Measurements from ENCODE around the gene ASXL1. TPM values are rescaled to one million over a fixed set of nuclear protein-coding genes. Genes with fewer than 3 reads are reported as not detected.

The ASXL1 gene
- total and polyA plus RNA-seq, 8 donors, result 32.9 to 57.7 (median 38.0) TPM

DNA sequence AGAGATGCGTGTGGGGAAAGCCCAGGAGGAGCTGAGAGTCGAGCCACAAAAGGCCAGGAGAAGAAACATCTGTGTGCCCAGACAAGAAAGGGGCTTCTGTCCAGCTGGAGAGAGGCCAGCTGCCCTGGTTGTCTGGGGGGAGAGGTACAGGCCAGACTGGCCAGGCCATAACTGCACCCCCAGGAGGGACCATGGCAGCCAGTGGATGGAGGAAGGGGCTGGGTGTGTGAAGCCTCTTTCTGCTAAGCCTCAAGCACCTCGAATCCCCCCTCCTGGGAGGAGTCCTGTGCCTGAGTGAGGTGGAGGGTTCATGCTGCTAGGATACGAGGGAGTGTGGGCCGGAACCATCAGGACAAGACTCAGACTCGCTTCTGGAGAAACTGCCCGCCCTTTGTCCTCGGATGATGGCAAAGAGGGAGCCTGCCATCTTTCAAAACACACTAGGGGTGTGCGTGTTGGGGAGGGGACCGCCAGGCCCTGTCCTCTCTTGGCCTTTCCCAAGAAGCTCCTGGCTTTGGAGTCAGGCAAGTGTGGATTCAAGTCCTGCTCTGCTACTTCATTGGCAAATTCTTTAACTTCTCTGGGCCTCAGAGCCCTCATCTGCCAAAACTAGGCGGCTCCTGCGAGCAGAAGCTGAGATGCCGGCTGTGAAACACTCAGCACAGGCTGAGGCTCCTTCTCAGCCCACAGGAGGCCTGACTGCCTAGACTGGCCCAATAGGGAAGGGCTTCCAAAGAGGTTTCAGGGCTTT, 90.3 kb downstream of the ASXL1 start:
- DNase-seq, result peak; percentile 36 to 77 (median 58)
- WGBS, 2 donors, result 57 to 59% methylated on average over 13 of the region's 13 CpGs
- peak in 3 of 4 donors; percentile 2 to 18 (median 6) for ATAC-seq
- intact Hi-C loops (cut with DNase I), result no loop called here
- TF ChIP-seq, protein P1, sequence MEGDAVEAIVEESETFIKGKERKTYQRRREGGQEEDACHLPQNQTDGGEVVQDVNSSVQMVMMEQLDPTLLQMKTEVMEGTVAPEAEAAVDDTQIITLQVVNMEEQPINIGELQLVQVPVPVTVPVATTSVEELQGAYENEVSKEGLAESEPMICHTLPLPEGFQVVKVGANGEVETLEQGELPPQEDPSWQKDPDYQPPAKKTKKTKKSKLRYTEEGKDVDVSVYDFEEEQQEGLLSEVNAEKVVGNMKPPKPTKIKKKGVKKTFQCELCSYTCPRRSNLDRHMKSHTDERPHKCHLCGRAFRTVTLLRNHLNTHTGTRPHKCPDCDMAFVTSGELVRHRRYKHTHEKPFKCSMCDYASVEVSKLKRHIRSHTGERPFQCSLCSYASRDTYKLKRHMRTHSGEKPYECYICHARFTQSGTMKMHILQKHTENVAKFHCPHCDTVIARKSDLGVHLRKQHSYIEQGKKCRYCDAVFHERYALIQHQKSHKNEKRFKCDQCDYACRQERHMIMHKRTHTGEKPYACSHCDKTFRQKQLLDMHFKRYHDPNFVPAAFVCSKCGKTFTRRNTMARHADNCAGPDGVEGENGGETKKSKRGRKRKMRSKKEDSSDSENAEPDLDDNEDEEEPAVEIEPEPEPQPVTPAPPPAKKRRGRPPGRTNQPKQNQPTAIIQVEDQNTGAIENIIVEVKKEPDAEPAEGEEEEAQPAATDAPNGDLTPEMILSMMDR (IDR thresholded peaks at IDR 0.05), result no peak
- Histone ChIP-seq H3K4me1 (peaks cover 37 to 51% (median 45%) of the 10 kb centered on the region in 3 donors), H3K9me3 (no peaks in the 10 kb centered on the region), H3K4me3 (no peak overlapping the region), H3K36me3 (peaks cover 0 to 37% (median 8%) of the 10 kb centered on the region in 3 donors), H3K27me3 (no peaks in the 10 kb centered on the region), H3K27ac (peak overlapping the region; percentile 47 to 76 (median 60))
- no peak for FAIRE-seq

DNA sequence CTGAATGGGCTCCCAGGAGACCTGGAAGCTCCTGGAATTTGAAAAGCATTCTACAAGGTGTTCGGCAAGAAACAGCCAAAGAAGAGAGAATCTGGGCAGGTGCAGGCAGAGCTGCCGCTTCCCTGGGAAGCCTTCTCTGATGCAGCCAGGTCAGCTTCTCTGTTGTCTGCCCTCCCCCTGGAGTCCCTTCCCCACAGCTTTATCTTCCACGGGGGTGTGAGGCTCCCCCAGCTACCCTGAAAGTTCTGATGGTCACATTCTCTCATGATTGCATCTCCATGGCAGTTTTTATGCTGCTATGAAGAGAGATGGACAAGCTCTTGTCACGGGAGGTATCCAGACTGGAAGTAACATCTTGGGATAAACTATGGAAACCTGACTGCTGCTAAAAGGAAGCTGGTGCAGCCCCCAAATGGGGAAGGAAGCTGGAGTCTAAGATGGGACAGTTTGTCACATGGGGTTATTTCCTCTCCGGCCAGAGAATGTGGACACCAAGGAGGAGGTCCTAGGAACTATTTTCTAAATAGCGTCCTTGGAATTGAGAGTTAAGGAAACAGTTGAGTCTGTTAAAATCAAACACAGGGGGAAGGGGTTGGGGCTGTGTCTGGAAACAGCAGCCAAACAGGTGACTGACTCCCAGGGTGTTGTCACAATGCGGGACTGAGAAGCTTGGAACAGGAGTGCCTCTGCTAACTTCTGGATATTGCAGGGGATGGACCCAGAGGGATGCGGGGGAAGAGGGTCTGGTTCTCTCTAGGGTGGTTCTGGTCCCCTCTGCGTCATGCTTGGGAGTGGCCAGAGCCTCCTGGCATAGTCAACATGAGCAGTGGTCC, 91.1 kb downstream of the ASXL1 start:
- TF ChIP-seq, protein P1 (IDR thresholded peaks at IDR 0.05), result no peak
- Histone ChIP-seq H3K36me3 (peaks cover 0 to 37% (median 8%) of the 10 kb centered on the region in 3 donors), H3K4me1 (peaks cover 37 to 51% (median 45%) of the 10 kb centered on the region in 3 donors), H3K27me3 (no peaks in the 10 kb centered on the region), H3K9me3 (no peaks in the 10 kb centered on the region), H3K27ac (peak overlapping the region; percentile 47 to 76 (median 64)), H3K4me3 (no peak overlapping the region)
- FAIRE-seq (no peak), ATAC-seq (peak; percentile 70 to 80 (median 74)), DNase-seq (peak in 4 of 6 donors; percentile 70 to 80 (median 74))
- intact Hi-C loops (cut with DNase I), result no loop called here
- WGBS, 2 donors, result 32 to 33% methylated on average over 9 of the region's 9 CpGs

DNA sequence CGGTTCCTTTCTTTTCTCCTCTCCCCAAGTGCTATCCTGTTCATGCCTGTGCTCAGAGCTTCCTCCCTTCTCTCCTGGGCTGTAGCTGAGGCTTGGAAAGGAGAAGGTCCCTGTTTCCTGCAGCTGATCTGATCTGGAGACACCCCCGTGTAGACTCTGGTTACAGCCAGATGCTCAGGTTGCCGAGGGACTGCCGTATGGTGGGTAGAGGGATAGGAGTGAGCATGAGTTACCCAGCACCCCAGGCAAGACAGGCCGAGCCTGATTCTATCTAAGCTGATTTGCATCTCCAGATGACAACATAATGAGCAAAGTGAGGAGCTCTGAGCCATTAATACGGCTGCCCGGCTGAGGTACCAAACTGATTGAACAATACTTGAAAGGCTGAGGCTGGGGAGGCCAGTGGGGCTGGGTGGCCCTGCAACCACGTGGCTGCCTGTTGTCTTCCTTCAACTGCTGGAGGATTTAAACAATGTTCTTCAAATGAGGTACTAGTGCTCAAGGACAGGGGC, 91.8 kb downstream of the ASXL1 start:
- FAIRE-seq (no peak), DNase-seq (peak in 3 of 6 donors; percentile 16 to 60 (median 25)), ATAC-seq (peak; percentile 4 to 13 (median 9))
- H3K9me3 ChIP-seq, result no peaks in the 10 kb centered on the region
- no peak overlapping the region for H3K4me3 ChIP-seq
- no peaks in the 10 kb centered on the region for H3K27me3 ChIP-seq
- peaks cover 0 to 37% (median 8%) of the 10 kb centered on the region in 3 donors for H3K36me3 ChIP-seq
- H3K27ac ChIP-seq, result peak overlapping the region; percentile 47 to 76 (median 64)
- TF ChIP-seq, protein P1 (IDR thresholded peaks at IDR 0.05), result no peak
- 24 to 35% methylated on average over 8 of the region's 8 CpGs for WGBS, 2 donors
- intact Hi-C loops (cut with DNase I), result no loop called here
- peaks cover 37 to 50% (median 45%) of the 10 kb centered on the region in 3 donors for H3K4me1 ChIP-seq

DNA sequence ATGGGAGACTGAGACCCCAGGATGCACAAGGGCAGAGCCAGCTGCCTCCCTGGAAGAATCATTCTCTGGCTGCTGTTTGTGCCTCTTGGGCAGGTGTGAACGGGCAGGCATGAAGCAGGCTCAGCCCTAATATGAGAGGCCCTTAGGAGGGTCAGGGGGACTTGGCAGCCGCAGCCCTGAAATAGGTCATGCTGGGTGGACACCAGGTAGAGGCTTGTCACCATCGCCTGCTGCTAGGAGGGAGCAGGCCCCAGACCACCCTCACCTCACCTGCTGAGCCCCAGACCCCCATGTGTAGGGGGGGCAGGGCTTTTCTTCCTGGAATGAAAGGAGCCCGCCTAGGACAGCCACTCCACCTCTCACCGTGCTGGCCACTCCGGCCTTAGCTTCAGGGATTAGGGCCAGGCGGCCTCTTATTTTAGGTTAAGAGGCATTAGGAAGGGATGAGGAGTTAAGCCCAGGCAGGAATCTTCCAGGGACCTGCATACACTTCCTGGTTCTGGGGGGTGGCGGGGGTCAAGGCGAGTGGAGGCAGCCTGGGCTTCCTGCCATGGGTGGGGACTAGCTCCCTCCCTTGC, 92.4 kb downstream of the ASXL1 start:
- TF ChIP-seq, protein P1 (IDR thresholded peaks at IDR 0.05), result no peak
- WGBS, 2 donors, result 72 to 76% methylated on average over 9 of the region's 9 CpGs
- no peaks in the 10 kb centered on the region for H3K27me3 ChIP-seq
- H3K4me1 ChIP-seq, result peaks cover 37 to 49% (median 45%) of the 10 kb centered on the region in 3 donors
- peaks cover 0 to 37% (median 8%) of the 10 kb centered on the region in 3 donors for H3K36me3 ChIP-seq
- no peak overlapping the region for H3K4me3 ChIP-seq
- H3K9me3 ChIP-seq, result no peaks in the 10 kb centered on the region
- peak in 1 of 6 donors; percentile 28 for DNase-seq
- H3K27ac ChIP-seq, result peak overlapping the region; percentile 47 to 76 (median 64)
- intact Hi-C loops (cut with DNase I), result no loop called here
- FAIRE-seq, result no peak
- ATAC-seq, result no peak

Measured in pancreas (tissue), 10 donors.